IMR-90 (cell line): ENCODE data around the gene MED12. TPM values are rescaled to one million over a fixed set of nuclear protein-coding genes. Genes with fewer than 3 reads are reported as not detected.

Experiments
- ATAC-seq: fragments of 200-7000 bp; cut with Tn5 transposase; 2 replicates; pipeline ENCODE4 v1.9.1; 2020; ENCODE audit warnings: low read depth, mild to moderate bottlenecking, moderate library complexity
- BruUV-seq: library from RNA; stranded (reverse); fragments of 400-500 nt; replicated peaks from 2 replicates; lab custom pipeline; 2021; lab: Mats Ljungman, UMichigan
- CTCF ChIA-PET: fragments of 300-600 bp; formaldehyde crosslinking; extraction: SDS; loops from one replicate; lab custom pipeline; 2021; ENCODE audit warnings: antibody characterized with exemption; lab: Yijun Ruan, JAX
- POLR2A ChIA-PET: fragments of 300-600 bp; sonication (Branson Sonifier 250); formaldehyde crosslinking; loops from one replicate; lab custom pipeline; 2022; ENCODE audit warnings: antibody characterized with exemption; ENCODE audit not compliant: unreplicated experiment; lab: Charles Lee
- DNase-seq: peaks from one replicate; pipeline ENCODE4 v3.0.0; 2013
- H2AFZ ChIP-seq: replicated peaks from 2 replicates; pipeline ENCODE3; 2013; ENCODE audit warnings: low read length, mild to moderate bottlenecking; ENCODE audit not compliant: poor library complexity
- H2AK5ac ChIP-seq: 2 replicates; pipeline ENCODE4 v1.6.1; 2013; ENCODE audit warnings: low read depth, low read length, inconsistent platforms
- H2AK9ac ChIP-seq: replicated peaks from 2 replicates; pipeline ENCODE3; 2013; ENCODE audit warnings: mild to moderate bottlenecking, low read depth, low read length, moderate library complexity; ENCODE audit not compliant: poor library complexity
- H2BK120ac ChIP-seq: 2 replicates; pipeline ENCODE4 v1.6.1; 2013; ENCODE audit warnings: low read depth, low read length, inconsistent platforms
- H2BK15ac ChIP-seq: 3 replicates; pipeline ENCODE4 v1.6.1; 2013; ENCODE audit warnings: low read depth, low read length, inconsistent platforms
- H2BK20ac ChIP-seq: 2 replicates; pipeline ENCODE4 v1.6.1; 2013; ENCODE audit warnings: low read depth, mild to moderate bottlenecking, inconsistent platforms, low read length, moderate library complexity
- H2BK5ac ChIP-seq: 2 replicates; pipeline ENCODE4 v1.6.1; 2013; ENCODE audit warnings: mild to moderate bottlenecking, low read depth, low read length, inconsistent platforms; ENCODE audit not compliant: poor library complexity, severe bottlenecking
- H3K14ac ChIP-seq: replicated peaks from 2 replicates; pipeline ENCODE4 v1.6.1; 2013; ENCODE audit warnings: low read depth, low read length, inconsistent platforms
- H3K18ac ChIP-seq: 2 replicates; pipeline ENCODE4 v1.6.1; 2013; ENCODE audit warnings: low read depth, low read length, control low read depth
- H3K23ac ChIP-seq: 2 replicates; pipeline ENCODE4 v1.6.1; 2013; ENCODE audit warnings: low read depth, low read length, inconsistent platforms
- H3K27ac ChIP-seq: 2 replicates; pipeline ENCODE4 v1.5.1; 2013; ENCODE audit warnings: mild to moderate bottlenecking, control low read depth, low read length; ENCODE audit not compliant: insufficient read depth
- H3K27me3 ChIP-seq: 2 replicates; pipeline ENCODE4 v1.6.1; 2013; ENCODE audit warnings: low read length; ENCODE audit not compliant: control insufficient read depth, insufficient read depth
- H3K36me3 ChIP-seq: 2 replicates; pipeline ENCODE4 v1.6.1; 2013; ENCODE audit warnings: low read length, mixed read lengths; ENCODE audit not compliant: control insufficient read depth, insufficient read depth
- H3K4ac ChIP-seq: 2 replicates; pipeline ENCODE4 v1.6.1; 2013; ENCODE audit warnings: low read depth, low read length, inconsistent platforms
- H3K4me1 ChIP-seq: 2 replicates; pipeline ENCODE4 v1.6.1; 2013; ENCODE audit warnings: low read length, mixed read lengths; ENCODE audit not compliant: control insufficient read depth, insufficient read depth
- H3K4me2 ChIP-seq: 2 replicates; pipeline ENCODE4 v1.6.1; 2013; ENCODE audit warnings: low read depth, mild to moderate bottlenecking, control low read depth, low read length, moderate library complexity
- H3K4me3 ChIP-seq: 2 replicates; pipeline ENCODE4 v1.5.1; 2013; ENCODE audit warnings: low read depth, mild to moderate bottlenecking, control low read depth, low read length, moderate library complexity; ENCODE audit not compliant: insufficient read depth
- H3K56ac ChIP-seq: 2 replicates; pipeline ENCODE4 v1.6.1; 2013; ENCODE audit warnings: low read length, inconsistent platforms; ENCODE audit not compliant: insufficient read depth; ENCODE audit errors: extremely low read depth
- H3K79me1 ChIP-seq, 2 experiments: 2 replicates each; pipeline ENCODE4 v1.6.1; 2013; ENCODE audit warnings: low read length in 2 of 2, inconsistent platforms in 1 of 2, low read depth in 1 of 2
- H3K9ac ChIP-seq: 2 replicates; pipeline ENCODE4 v1.6.1; 2013; ENCODE audit warnings: low read depth, low read length, control low read depth
- H3K9me1 ChIP-seq: 2 replicates; pipeline ENCODE4 v1.6.1; 2013; ENCODE audit warnings: low read length, inconsistent platforms; ENCODE audit not compliant: insufficient read depth
- H3K9me3 ChIP-seq: 2 replicates; pipeline ENCODE4 v1.6.1; 2013; ENCODE audit warnings: low read length; ENCODE audit not compliant: control insufficient read depth, insufficient read depth
- H4K20me1 ChIP-seq: 2 replicates; pipeline ENCODE4 v1.6.1; 2013; ENCODE audit warnings: low read length, inconsistent platforms; ENCODE audit not compliant: insufficient read depth
- H4K5ac ChIP-seq: 2 replicates; pipeline ENCODE4 v1.6.1; 2013; ENCODE audit warnings: mild to moderate bottlenecking, low read depth, low read length, control low read depth
- H4K8ac ChIP-seq, 2 experiments: 2 replicates each; pipeline ENCODE4 v1.6.1; 2013; ENCODE audit warnings: low read depth in 2 of 2, low read length in 2 of 2, control low read depth in 1 of 2, inconsistent platforms in 1 of 2
- H4K91ac ChIP-seq: 2 replicates; pipeline ENCODE4 v1.6.1; 2013; ENCODE audit warnings: low read depth, low read length, inconsistent platforms; ENCODE audit not compliant: insufficient read depth
- BHLHE40 ChIP-seq: fragments of 150-350 bp; IDR thresholded peaks from 2 replicates; pipeline ENCODE4 v1.6.1; 2016; ENCODE audit warnings: mild to moderate bottlenecking, low read depth, low read length
- CEBPB ChIP-seq: IDR thresholded peaks from 2 replicates; pipeline ENCODE4 v1.6.1; 2012; ENCODE audit warnings: low read depth, low read length, improper control_type of control experiment
- CHD1 ChIP-seq: IDR thresholded peaks from 2 replicates; pipeline ENCODE4 v1.6.1; 2012; ENCODE audit warnings: low read depth, low read length, improper control_type of control experiment
- CTCF ChIP-seq: conservative IDR thresholded peaks from 2 replicates; pipeline ENCODE4 v1.5.1; 2012; ENCODE audit warnings: mild to moderate bottlenecking, low read depth, low read length, improper control_type of control experiment
- FOS ChIP-seq: fragments of 150-350 bp; IDR thresholded peaks from 2 replicates; pipeline ENCODE4 v1.6.1; 2016; ENCODE audit warnings: low read depth, low read length
- MAFK ChIP-seq: IDR thresholded peaks from 2 replicates; pipeline ENCODE4 v1.6.1; 2012; ENCODE audit warnings: low read depth, low read length, improper control_type of control experiment
- MAZ ChIP-seq: IDR thresholded peaks from 2 replicates; pipeline ENCODE4 v1.6.1; 2012; ENCODE audit warnings: low read depth, mild to moderate bottlenecking, low read length, improper control_type of control experiment, moderate library complexity, borderline replicate concordance
- MXI1 ChIP-seq: IDR thresholded peaks from 2 replicates; pipeline ENCODE4 v1.6.1; 2012; ENCODE audit warnings: low read depth, mild to moderate bottlenecking, low read length, moderate library complexity, borderline replicate concordance
- NFE2L2 ChIP-seq: fragments of 150-350 bp; IDR thresholded peaks from 2 replicates; pipeline ENCODE4 v1.6.1; 2016; ENCODE audit warnings: low read depth, mild to moderate bottlenecking, low read length
- RAD21 ChIP-seq: IDR thresholded peaks from 2 replicates; pipeline ENCODE4 v1.6.1; 2012; ENCODE audit warnings: low read length, improper control_type of control experiment
- RCOR1 ChIP-seq: IDR thresholded peaks from 2 replicates; pipeline ENCODE4 v1.6.1; 2012; ENCODE audit warnings: mild to moderate bottlenecking, low read length, improper control_type of control experiment; ENCODE audit not compliant: insufficient replicate concordance
- RFX5 ChIP-seq: IDR thresholded peaks from 2 replicates; pipeline ENCODE4 v1.8.0; 2012; ENCODE audit warnings: low read depth, mild to moderate bottlenecking, low read length, moderate library complexity
- SMC3 ChIP-seq: fragments of 150-350 bp; IDR thresholded peaks from 2 replicates; pipeline ENCODE4 v1.6.1; 2016; ENCODE audit warnings: low read depth, mild to moderate bottlenecking, antibody characterized with exemption, low read length, moderate library complexity
- WGBS, 2 experiments: methylation state at CpG; one replicate each; pipeline versions ENCODE4 v1.1.5 to v1.1.7; 2013; ENCODE audit warnings: missing lambda C conversion rate in 2 of 2; ENCODE audit not compliant: insufficient read length in 1 of 2; ENCODE audit errors: extremely low coverage in 2 of 2; 5-methylcytosine and 5-hydroxymethylcytosine counted together
- dilution Hi-C: fragments of 300-500 bp; cut with HindIII; formaldehyde crosslinking; loops from one replicate; pipeline ENCODE4 v1.14.3; 2018; ENCODE audit warnings: low sequenced_read_pairs; ENCODE audit not compliant: unreplicated experiment
- in situ Hi-C: fragments of 300-500 bp; cut with MboI; formaldehyde crosslinking; loops from 3 replicates; pipeline ENCODE4 v1.14.3; 2019; ENCODE audit warnings: low sequenced_read_pairs, inconsistent platforms, mixed read lengths
- intact Hi-C: fragments of 100-400 bp; cut with micrococcal nuclease; formaldehyde crosslinking; loops from 2 replicates; pipeline ENCODE4 v1.10.0; 2022
- polyA plus RNA-seq, 3 experiments: library from polyadenylated mRNA; depleted of rRNA; stranded (reverse); fragments of >200 nt; gene quantifications; 2 replicates each; pipeline ENCODE4 v1.2.3, GENCODE V29; 2012; ENCODE audit warnings: low replicate concordance in 1 of 3
- total RNA-seq: library from RNA; depleted of rRNA; stranded (reverse); fragments of >200 nt; gene quantifications from 2 replicates; pipeline ENCODE4 v1.2.3, GENCODE V29; 2012
- TF ChIP-seq, protein P1 (sequence below): fragments of 150-350 bp; IDR thresholded peaks from 2 replicates; pipeline ENCODE4 v1.6.1; 2017; ENCODE audit warnings: mild to moderate bottlenecking, antibody characterized with exemption, low read length, low read depth

Gene MED12
- total and polyA plus RNA-seq, 2 of the 4 experiments (the other 2 are of a cell fraction): 9.1 to 19.8 TPM

DNA sequence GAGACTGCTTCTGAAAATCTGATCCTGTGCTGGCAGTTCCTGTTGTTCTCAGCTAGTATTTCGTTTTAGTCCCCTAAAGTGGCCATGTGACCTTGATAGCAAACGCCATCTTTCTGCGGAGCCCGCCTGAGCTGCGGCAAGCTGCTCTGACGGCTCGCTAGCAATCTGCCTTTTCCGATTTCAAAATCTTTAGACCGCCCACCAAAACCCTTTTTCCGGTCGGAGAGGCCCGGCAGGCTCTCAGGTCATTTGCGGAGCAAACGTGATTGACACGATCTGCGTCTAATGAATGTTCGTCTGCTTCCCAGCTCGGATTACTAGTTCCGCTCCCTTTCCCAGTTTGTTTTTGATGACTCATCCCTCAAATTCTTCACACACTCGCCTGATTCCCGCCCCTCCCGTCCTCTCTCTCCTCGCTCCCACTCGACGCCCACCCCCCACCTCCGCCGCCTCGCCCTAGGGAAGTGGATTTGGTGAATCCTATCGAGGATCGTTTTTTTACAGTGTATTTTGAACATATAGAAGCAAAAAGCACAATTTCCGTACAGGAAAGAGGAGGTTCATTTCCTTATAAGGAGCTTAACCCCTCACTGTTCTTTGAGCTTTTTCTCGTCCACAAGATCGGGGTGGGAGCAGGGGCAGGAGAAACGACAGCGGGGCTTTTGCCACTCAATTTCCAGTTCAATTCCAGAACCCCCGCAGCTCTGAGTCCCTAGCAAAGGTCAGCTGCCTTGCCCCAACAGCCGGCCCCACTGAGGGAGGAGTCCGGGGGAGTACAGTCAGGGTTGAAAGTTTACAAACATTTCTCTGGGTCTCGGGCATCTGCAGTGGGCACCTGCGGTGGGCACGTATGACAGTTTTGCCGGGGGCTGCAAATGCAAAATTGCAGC is 63.8 kb downstream of the MED12 start:
- Histone ChIP-seq H3K4me3 (peak overlapping the region; percentile 41), H2BK5ac (peak overlapping the region; percentile 78), H3K14ac (peak overlapping the region; percentile 90), H2AFZ (peak overlapping the region; percentile 89), H2BK15ac (peak overlapping the region; percentile 5; the same call in 1 of the 3 replicates), H4K20me1 (no peaks in the 10 kb centered on the region; the same call in 1 of the 2 replicates), H2AK5ac (no peak overlapping the region), H3K4ac (peak overlapping the region; percentile 94), H3K27ac (peak overlapping the region; percentile 82), H2BK120ac (peak overlapping the region; percentile 75), H3K56ac (peak overlapping the region; percentile 22), H2BK20ac (peak overlapping the region; percentile 14; the same call in 1 of the 2 replicates), H3K4me2 (peak overlapping the region; percentile 64), H3K9me3 (no peaks in the 10 kb centered on the region), H2AK9ac (peak overlapping the region; percentile 59), H3K79me1 (no peaks in the 10 kb centered on the region), H3K9me1 (no peaks in the 10 kb centered on the region; the same call in 1 of the 2 replicates), H3K9ac (peak overlapping the region; percentile 43), H4K91ac (peak overlapping the region; percentile 67), H3K23ac (peak overlapping the region; percentile 64; the same call in 1 of the 2 replicates), H3K27me3 (peaks cover 2% of the 10 kb centered on the region; the same call in 1 of the 2 replicates), H4K8ac (peak overlapping the region; percentile 82 to 91), H4K5ac (peak overlapping the region; percentile 59), H3K18ac (peak overlapping the region; percentile 73), H3K4me1 (peaks cover 4% of the 10 kb centered on the region; the same call in 1 of the 2 replicates), H3K36me3 (no peaks in the 10 kb centered on the region)
- intact Hi-C loops: loop anchor here (1.0 to 2.0 kb wide), 3 partner anchors 73 to 184 kb away; partner anchors contain the start of genes TAF1 and ZMYM3
- ChIA-PET POLR2A (interaction anchor here (0.6 to 1.0 kb wide), 2 partner anchors 10 to 184 kb away, joined by 3 read pairs; partner anchors contain the start of gene TAF1), CTCF (interaction anchor here (0.6 kb wide), 2 partner anchors 693 to 751 kb away, joined by 3 to 4 read pairs; no protein-coding TSS in a partner anchor)
- no TSS peak for BruUV-seq
- ATAC-seq: peak; percentile 88
- WGBS, 2 experiments: 32% methylated on average over 21 of the region's 42 CpGs; no CpG with 5 or more reads in 1 of the 2 experiments
- DNase-seq: peak; percentile 96
- in situ Hi-C loops: no loop called here
- dilution Hi-C loops: no loop called here
- TF ChIP-seq MAFK: 0 out of 2 replicates have a peak, but pooled peaks have one; percentile 20
- peak; percentile 93 for TF ChIP-seq FOS
- peak; percentile 30; the same call in 1 of the 2 replicates for TF ChIP-seq MAZ
- no peak for TF ChIP-seq RFX5
- TF ChIP-seq RCOR1: no peak
- TF ChIP-seq NFE2L2: peak; percentile 68
- no peak for TF ChIP-seq SMC3
- TF ChIP-seq BHLHE40: no peak
- no peak for TF ChIP-seq CHD1
- TF ChIP-seq CEBPB: 0 out of 2 replicates have a peak, but pooled peaks have one; percentile 35
- TF ChIP-seq RAD21: no peak
- no peak for TF ChIP-seq CTCF
- peak; percentile 58; the same call in 1 of the 2 replicates for TF ChIP-seq MXI1
- TF ChIP-seq, protein P1, sequence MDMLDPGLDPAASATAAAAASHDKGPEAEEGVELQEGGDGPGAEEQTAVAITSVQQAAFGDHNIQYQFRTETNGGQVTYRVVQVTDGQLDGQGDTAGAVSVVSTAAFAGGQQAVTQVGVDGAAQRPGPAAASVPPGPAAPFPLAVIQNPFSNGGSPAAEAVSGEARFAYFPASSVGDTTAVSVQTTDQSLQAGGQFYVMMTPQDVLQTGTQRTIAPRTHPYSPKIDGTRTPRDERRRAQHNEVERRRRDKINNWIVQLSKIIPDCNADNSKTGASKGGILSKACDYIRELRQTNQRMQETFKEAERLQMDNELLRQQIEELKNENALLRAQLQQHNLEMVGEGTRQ: peak; percentile 80
